Memory B cell (primary cell): ENCODE measurements around the gene FNDC8.

Experiments used
- ATAC-seq: fragments of 150-1000 bp; cut with Tn5 transposase; 2 replicates; pipeline ENCODE4 v1.10.0; 2021; ENCODE audit warnings: low read depth, mild to moderate bottlenecking, moderate library complexity
- DNase-seq, 2 donors: peaks; one replicate each; pipeline ENCODE4 v3.0.0; 2022; ENCODE audit warnings: low spot score in 2 of 2
- H3K27ac Mint-ChIP-seq: one replicate; pipeline ENCODE4 v1.8.0; 2022; ENCODE audit warnings: mild to moderate bottlenecking, moderate library complexity, mixed read lengths
- H3K27me3 Mint-ChIP-seq: one replicate; pipeline ENCODE4 v1.8.0; 2022; ENCODE audit warnings: mixed read lengths
- H3K36me3 Mint-ChIP-seq: one replicate; pipeline ENCODE4 v1.8.0; 2022; ENCODE audit warnings: mild to moderate bottlenecking, mixed read lengths
- H3K4me1 Mint-ChIP-seq: one replicate; pipeline ENCODE4 v1.8.0; 2022; ENCODE audit warnings: mixed read lengths
- H3K4me3 Mint-ChIP-seq: one replicate; pipeline ENCODE4 v1.8.0; 2022; ENCODE audit warnings: mild to moderate bottlenecking, moderate library complexity, mixed read lengths
- H3K9me3 Mint-ChIP-seq: one replicate; pipeline ENCODE4 v1.8.0; 2022; ENCODE audit warnings: mixed read lengths

The FNDC8 gene

GRCh38 chr17:35121315-35121714 lies at the start of gene FNDC8:
TSS of gene FNDC8 (plus strand) at chr17:35121615. CDS start at chr17:35121694, 79 bp downstream.
- Mint-ChIP-seq H3K27ac (no peak within 1 kb of the TSS), H3K9me3 (no peaks in the 10 kb centered on the region), H3K4me3 (no peak within 1 kb of the TSS), H3K36me3 (peaks cover 3% of the 10 kb centered on the region), H3K4me1 (peaks cover 14% of the 10 kb centered on the region), H3K27me3 (no peaks in the 10 kb centered on the region)
- ATAC-seq (no peak), DNase-seq (no peak)

- H3K36me3 Mint-ChIP-seq: peaks cover 2% of the 10 kb centered on the region
- no peaks in the 10 kb centered on the region for H3K9me3 Mint-ChIP-seq
- ATAC-seq (no peak), DNase-seq (no peak)
- H3K27me3 Mint-ChIP-seq: no peaks in the 10 kb centered on the region
- H3K4me3 Mint-ChIP-seq: no peak overlapping the region
- peaks cover 30% of the 10 kb centered on the region for H3K4me1 Mint-ChIP-seq
- peak overlapping the region; percentile 35 for H3K27ac Mint-ChIP-seq
Observed at GRCh38 chr17:35073183-35073790, 48.1 kb upstream of the FNDC8 start.

- Mint-ChIP-seq H3K4me1 (peaks cover 28% of the 10 kb centered on the region), H3K27ac (peak overlapping the region; percentile 35), H3K4me3 (no peak overlapping the region), H3K27me3 (no peaks in the 10 kb centered on the region), H3K36me3 (peaks cover under 1% of the 10 kb centered on the region), H3K9me3 (no peaks in the 10 kb centered on the region)
- ATAC-seq (no peak), DNase-seq (no peak)
Observed at GRCh38 chr17:35073991-35074627, 47.3 kb upstream of the FNDC8 start.

GRCh38 chr17:35074711-35075707 lies 46.4 kb upstream of the FNDC8 start:
- Mint-ChIP-seq H3K4me3 (no peak overlapping the region), H3K4me1 (peaks cover 24% of the 10 kb centered on the region), H3K27me3 (no peaks in the 10 kb centered on the region), H3K36me3 (no peaks in the 10 kb centered on the region), H3K9me3 (no peaks in the 10 kb centered on the region), H3K27ac (no peak overlapping the region)
- ATAC-seq (no peak), DNase-seq (no peak)

- Mint-ChIP-seq H3K9me3 (no peaks in the 10 kb centered on the region), H3K4me1 (peaks cover 31% of the 10 kb centered on the region), H3K4me3 (no peak overlapping the region), H3K27ac (no peak overlapping the region), H3K27me3 (no peaks in the 10 kb centered on the region), H3K36me3 (no peaks in the 10 kb centered on the region)
- ATAC-seq (no peak), DNase-seq (no peak)
Observed at GRCh38 chr17:35076874-35077273, 44.5 kb upstream of the FNDC8 start.

- Mint-ChIP-seq H3K36me3 (no peaks in the 10 kb centered on the region), H3K4me1 (peaks cover 27% of the 10 kb centered on the region), H3K4me3 (no peak overlapping the region), H3K27me3 (no peaks in the 10 kb centered on the region), H3K27ac (no peak overlapping the region), H3K9me3 (no peaks in the 10 kb centered on the region)
- ATAC-seq (no peak), DNase-seq (no peak)
Observed at GRCh38 chr17:35079547-35080423, 41.6 kb upstream of the FNDC8 start.

GRCh38 chr17:35080536-35080935 lies 40.9 kb upstream of the FNDC8 start:
- Mint-ChIP-seq H3K4me3 (no peak overlapping the region), H3K27me3 (no peaks in the 10 kb centered on the region)
- ATAC-seq: peak; percentile 52

GRCh38 chr17:35081638-35082037 lies 39.8 kb upstream of the FNDC8 start:
- Mint-ChIP-seq H3K9me3 (no peaks in the 10 kb centered on the region), H3K36me3 (no peaks in the 10 kb centered on the region), H3K27me3 (no peaks in the 10 kb centered on the region), H3K4me1 (peaks cover 33% of the 10 kb centered on the region), H3K4me3 (no peak overlapping the region), H3K27ac (peak overlapping the region; percentile 9)
- DNase-seq (no peak), ATAC-seq (no peak)

More at GRCh38 chr17:35080536-35080935, 40.9 kb upstream of the FNDC8 start:
- DNase-seq: no peak
- Mint-ChIP-seq H3K27ac (peak overlapping the region; percentile 77), H3K4me1 (peaks cover 25% of the 10 kb centered on the region), H3K36me3 (no peaks in the 10 kb centered on the region), H3K9me3 (no peaks in the 10 kb centered on the region)

- ATAC-seq: no peak
- no peaks in the 10 kb centered on the region for H3K27me3 Mint-ChIP-seq
- no peak for DNase-seq
- H3K4me1 Mint-ChIP-seq: peaks cover 36% of the 10 kb centered on the region
- no peak overlapping the region for H3K4me3 Mint-ChIP-seq
- peak overlapping the region; percentile 9 for H3K27ac Mint-ChIP-seq
- no peaks in the 10 kb centered on the region for H3K9me3 Mint-ChIP-seq
- no peaks in the 10 kb centered on the region for H3K36me3 Mint-ChIP-seq
Observed at GRCh38 chr17:35082073-35082657, 39.2 kb upstream of the FNDC8 start.

- Mint-ChIP-seq H3K27ac (peak overlapping the region; percentile 9), H3K4me3 (no peak overlapping the region), H3K27me3 (no peaks in the 10 kb centered on the region), H3K4me1 (peaks cover 42% of the 10 kb centered on the region), H3K9me3 (no peaks in the 10 kb centered on the region), H3K36me3 (no peaks in the 10 kb centered on the region)
- DNase-seq (no peak), ATAC-seq (no peak)
Observed at GRCh38 chr17:35083071-35083470, 38.3 kb upstream of the FNDC8 start.

GRCh38 chr17:35084987-35085386 lies 36.4 kb upstream of the FNDC8 start:
- ATAC-seq (no peak), DNase-seq (no peak)
- Mint-ChIP-seq H3K4me1 (peaks cover 39% of the 10 kb centered on the region), H3K4me3 (no peak overlapping the region), H3K9me3 (no peaks in the 10 kb centered on the region), H3K27me3 (no peaks in the 10 kb centered on the region), H3K27ac (no peak overlapping the region), H3K36me3 (no peaks in the 10 kb centered on the region)

- no peak overlapping the region for H3K4me3 Mint-ChIP-seq
- H3K36me3 Mint-ChIP-seq: no peaks in the 10 kb centered on the region
- peaks cover 31% of the 10 kb centered on the region for H3K4me1 Mint-ChIP-seq
- H3K27me3 Mint-ChIP-seq: no peaks in the 10 kb centered on the region
- no peak for DNase-seq
- no peaks in the 10 kb centered on the region for H3K9me3 Mint-ChIP-seq
- H3K27ac Mint-ChIP-seq: peak overlapping the region; percentile 98
- ATAC-seq: no peak
Observed at GRCh38 chr17:35086164-35086563, 35.3 kb upstream of the FNDC8 start.

GRCh38 chr17:35086931-35087573 lies 34.4 kb upstream of the FNDC8 start:
- H3K9me3 Mint-ChIP-seq: no peaks in the 10 kb centered on the region
- ATAC-seq (no peak), DNase-seq (no peak)
- H3K36me3 Mint-ChIP-seq: no peaks in the 10 kb centered on the region
- no peaks in the 10 kb centered on the region for H3K27me3 Mint-ChIP-seq
- peaks cover 30% of the 10 kb centered on the region for H3K4me1 Mint-ChIP-seq
- H3K27ac Mint-ChIP-seq: peak overlapping the region; percentile 98
- peak overlapping the region; percentile 91 for H3K4me3 Mint-ChIP-seq
